DMS153 treated with DMSO at 0.1 percent for 48 hours (cell line): Measurements from ENCODE around the gene MUCL3.
"Not testable (repeated sequence)": the region's sequence is repeated elsewhere in the genome, so short reads cannot be mapped to it uniquely, and the experiment has no call there.

Source experiments
- DNase-seq: peaks from one replicate; lab custom pipeline; 2025; ENCODE audit not compliant: unreplicated experiment; lab: John Stamatoyannopoulos, UW

Gene MUCL3

DNA sequence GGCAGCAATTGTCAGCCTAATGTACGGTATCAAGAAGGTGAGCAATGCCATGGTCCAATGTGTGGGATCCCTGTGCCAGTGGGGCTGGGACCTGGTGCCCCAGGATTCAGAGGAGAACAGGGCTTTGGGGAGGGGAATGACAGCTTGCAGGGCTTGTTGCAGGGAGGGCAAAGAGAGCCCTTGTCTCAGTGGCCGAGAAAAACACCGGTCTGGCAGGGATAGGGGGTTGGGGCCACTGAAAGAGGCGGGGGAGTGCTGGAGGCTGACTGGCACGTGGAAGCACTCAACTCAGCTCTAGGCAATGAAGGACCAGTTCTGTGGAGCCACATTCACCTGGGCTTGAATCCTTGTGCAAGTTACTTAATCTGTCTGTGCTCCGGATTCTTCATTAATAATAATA lies 3.5 kb upstream of the MUCL3 start:
- no peak for DNase-seq

DNA sequence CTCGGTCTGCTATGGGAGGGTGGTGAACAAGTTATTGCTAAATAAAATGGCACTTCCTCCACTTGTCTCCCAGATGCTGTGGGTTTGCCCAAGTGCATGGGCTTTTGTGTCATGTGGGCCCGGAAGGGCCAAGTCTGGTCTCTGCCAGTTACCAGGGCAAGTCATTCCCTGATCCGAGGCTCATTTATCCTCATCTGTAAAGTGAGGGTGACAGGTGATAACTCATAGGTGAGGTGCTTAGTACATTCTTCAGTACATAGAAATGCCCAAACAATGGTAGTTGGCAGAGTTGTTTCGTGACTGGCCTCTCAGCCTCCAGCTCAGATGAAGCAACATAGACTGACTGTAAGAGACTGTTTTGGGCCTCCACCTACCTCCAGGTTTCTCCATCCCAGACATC lies 2.0 kb upstream of the MUCL3 start:
- no peak for DNase-seq

DNA sequence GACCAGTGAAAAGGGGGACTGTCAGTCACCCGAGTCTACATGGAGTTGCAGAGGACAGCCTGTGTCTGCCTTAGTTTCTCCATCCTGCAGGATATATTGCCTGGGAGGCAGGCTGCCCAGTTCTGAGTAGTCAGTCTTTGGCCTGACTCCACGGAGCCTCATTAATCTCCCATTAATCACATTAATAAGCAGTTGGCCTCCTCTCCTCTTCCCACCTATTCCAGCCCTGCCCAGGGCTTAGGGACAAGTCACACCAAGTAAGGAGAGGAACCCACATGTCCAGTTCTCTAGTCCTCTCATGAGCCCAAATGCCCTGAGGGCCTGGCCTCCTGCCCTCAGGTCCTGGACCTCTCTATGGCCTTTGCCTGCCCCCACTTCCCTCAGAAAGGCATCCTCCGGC lies 1.3 kb upstream of the MUCL3 start:
- no peak for DNase-seq

DNA sequence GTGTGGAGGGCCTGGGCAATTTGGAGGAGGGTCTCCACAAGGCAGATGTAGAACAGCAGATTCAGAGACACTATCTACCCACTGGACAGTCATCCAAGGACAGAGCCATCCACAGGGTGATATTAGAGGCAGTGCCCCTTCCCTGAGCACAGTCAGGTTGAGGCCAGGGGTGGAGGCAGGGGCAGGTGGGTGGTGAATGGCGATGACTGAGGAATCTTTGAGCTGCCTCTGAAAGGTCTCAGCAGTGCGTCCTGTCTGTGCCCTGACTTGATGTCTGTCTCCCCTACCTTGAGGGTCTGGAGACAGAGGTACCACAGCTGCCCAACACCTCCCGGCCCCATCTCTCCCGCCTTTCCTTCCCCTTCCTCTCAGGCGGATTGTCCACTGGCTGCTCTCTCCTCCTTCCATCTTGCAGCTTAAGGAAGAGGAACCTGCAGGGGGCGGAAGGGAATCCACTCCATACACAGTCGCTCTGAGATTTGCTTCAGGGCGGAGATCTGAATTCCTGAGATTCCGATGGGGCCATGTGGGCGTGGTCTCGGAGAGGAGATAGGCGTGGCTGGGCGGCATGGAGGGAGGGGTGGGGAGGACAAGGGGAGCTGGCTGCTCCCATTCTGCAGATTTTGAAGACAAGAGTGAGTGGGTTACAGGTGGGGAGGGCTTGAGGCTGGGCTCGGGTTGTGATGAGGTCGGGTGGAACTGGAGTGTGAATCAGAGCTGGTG lies 1.7 kb downstream of the MUCL3 start:
- DNase-seq = no peak

DNA sequence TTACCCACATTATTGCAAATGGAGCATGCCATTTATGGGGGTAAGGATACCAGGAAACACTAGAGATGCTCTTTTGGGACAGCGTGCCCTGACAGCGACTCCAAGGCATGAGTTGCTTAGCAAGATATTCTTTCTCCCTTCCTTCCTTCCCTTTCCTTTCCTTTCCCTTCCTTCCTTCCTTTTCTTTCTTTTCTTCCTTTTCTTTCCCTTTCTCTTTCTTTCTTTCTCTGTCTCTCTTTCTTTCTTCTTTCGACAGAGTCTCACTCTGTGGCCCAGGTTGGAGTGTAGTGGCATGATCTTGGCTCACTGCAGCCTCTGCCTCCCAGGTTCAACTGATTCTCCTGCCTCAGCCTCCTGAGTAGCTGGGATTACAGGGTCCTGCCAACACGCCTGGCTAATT lies 3.3 kb downstream of the MUCL3 start:
- DNase-seq = no peak

DNA sequence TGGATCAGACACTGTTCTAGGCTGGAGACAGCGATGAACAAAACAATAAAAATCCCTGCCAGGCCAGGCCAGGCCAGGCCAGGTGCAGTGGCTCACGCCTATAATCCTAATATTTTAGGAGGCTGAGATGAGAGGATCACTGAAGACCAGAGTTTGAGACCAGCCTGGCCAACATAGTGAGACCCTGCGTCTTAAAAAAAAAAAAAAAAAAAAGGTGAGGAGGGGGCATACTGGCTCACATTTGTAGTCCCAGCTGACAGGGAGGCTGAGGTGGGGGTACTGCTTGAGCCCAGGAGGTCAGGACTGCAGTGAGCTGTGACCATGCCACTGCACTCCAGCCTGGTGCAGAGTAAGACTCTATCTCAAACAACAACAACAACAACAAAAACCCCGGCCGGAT lies 4.5 kb downstream of the MUCL3 start:
- DNase-seq = no peak

DNA sequence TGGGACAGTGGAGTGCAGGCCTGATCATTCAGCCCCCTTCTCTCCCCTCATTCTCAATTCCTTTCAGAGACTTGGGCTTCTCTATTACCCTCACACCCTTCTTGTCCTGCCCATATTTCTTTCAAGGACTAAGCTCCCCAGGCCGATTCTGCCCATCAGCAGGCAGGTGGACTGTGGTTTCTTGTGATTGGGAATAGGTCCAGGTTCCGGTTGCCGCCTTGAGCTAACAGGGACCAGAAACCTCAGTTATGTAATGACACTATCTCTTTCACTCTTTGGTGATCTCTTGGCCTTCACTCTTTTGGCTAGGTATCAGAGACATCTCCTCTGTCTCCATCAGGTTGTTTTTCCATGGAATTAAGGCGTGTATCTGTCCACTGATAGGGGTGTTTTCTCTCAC lies 6.5 kb downstream of the MUCL3 start:
- DNase-seq = no peak

DNA sequence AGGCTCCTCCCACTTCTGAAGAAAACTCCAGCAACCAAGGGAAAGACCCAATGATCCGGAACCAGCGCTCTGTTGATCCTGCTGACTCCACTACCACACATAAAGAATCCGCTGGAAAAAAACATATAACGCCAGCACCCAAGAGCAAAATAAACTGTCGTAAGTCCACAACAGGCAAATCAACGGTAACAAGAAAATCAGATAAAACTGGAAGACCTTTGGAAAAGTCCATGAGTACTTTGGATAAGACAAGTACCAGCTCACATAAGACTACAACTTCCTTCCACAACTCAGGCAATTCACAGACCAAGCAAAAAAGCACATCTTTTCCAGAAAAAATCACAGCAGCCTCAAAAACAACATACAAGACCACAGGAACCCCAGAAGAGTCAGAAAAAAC lies 8.0 kb downstream of the MUCL3 start:
- no peak for DNase-seq

DNA sequence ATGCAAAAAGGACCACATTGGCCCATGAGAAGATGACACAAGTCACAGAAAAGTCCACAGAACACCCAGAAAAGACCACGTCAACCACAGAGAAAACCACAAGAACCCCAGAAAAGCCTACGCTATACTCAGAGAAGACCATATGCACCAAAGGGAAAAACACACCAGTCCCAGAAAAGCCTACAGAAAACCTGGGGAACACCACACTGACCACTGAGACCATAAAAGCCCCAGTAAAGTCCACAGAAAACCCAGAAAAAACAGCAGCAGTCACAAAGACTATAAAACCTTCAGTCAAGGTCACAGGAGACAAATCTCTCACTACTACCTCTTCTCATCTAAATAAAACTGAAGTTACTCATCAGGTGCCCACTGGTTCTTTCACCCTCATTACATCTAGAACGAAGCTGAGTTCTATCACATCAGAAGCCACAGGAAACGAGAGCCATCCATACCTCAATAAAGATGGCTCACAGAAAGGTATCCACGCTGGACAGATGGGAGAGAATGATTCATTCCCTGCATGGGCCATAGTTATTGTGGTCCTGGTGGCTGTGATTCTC lies 11.2 kb downstream of the MUCL3 start:
- no peak for DNase-seq

DNA sequence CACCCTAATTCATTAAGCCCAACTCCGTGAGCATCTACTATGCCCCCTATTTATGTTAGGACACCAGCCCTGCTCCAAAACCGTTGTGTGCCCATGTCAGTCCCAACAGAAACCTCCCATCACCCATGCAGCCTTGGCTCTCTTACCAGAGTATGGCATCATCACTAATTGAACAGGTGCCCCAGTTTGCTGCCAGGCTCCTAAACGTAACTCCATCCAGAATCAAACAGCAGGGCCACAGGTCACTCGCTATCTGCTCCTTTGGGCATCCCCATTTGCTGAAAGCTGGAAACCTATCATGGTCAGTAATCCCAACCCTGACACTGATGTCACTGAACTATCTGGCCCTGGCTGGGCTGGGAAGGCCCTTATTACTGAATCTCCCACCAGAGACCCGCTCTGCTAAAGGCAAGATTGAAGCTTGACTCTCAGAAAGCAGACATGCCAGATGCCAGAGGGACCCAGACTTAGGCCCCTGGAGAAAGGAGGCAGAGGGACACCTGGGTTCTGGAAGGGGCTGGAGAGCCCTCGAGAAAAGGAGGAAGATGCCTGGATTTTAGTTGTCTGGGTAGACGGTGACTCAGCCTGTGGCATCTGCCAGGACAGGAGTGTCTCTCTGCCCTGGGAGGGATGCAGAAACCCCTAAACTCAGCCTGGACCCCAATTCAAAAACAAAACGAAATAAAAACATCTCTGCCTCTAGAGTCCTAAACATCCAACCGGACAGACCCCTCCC lies 14.0 kb downstream of the MUCL3 start:
- no peak for DNase-seq

DNA sequence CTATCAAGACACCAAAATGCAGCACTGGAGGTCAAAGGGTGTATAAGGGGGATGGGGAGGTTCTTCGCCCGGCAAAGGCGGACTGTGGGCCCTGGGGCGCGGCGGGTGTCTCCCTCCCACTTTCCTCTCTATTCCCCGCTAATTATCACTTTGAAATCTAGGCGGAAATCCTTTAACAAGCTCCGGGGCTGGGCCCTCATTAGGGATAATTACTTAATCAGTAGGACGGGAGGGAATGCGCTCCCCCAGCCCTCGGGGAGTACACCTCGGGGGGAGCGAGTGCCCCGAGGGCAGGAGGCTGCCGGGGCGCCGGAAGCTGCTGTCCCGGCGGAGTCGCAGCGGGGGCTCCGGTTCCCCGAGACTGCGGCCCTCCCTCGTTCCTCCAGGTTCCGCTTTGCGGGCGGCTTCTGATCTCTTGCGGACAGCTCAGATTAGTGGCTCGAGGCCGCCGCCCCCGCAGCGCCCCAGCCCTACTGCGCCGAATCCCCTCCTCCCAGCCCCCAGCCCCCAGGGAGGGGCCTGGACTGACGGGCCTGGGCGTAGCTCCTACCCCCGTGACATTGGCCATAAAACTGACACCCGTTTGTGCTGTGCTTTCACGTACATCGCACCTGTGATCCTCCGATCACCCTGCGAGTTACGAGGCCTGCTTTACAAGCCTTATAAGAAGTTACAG lies 14.7 kb downstream of the MUCL3 start:
- no peak for DNase-seq

DNA sequence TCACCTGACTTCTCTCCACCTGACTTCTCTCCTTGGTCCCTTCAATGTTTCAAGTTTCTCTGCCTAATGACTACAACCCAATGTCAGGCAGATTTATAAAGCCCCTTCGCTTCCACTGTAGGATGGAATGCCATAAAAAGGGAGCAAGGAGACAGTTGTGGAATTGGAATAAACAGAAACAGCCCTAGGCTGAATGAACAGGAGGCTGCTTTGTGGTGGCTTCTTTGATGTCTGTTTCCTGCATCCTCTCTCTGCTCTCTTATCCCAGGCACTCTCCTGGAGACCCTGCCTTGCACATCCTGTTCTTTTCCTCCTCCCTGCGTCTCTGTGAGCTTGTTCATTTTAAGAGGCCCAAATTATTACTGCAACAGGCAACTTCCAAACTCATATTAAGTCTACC lies 16.9 kb downstream of the MUCL3 start:
- DNase-seq = no peak

DNA sequence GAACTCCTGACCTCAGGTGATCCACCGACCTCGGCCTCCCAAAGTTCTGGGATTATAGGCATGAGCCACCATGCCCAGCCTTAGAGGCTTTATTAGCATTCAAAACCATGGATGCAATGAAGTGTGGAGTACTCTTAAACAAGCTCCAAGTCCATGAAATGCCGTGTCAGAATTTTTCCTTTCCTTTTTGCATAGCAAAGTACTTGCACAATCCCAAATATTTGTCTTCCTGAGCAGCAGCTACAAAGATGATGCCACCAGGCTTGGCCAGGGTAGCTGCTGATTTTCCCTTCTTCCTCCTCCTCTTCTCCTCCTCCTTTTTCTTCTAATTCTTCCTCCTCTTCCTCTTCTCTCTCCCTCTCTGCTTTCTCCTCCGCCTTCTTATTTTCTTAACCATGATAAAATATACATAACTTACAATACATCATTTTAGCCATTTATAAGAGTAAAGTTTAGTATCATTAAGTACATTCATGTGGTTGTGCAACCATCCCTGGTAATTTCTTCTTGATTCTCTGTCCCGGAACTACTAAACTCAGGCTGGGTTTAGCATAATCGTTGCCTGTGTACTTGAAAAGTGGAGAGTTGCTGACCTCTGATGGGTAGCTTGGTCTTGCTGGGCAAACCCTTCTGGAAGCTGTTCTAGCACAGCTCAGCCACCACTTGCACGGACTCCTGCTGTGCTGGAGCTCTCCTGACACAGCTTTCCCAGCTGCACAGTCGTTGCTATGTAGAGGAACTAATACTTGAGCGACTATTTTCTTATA lies 20.3 kb downstream of the MUCL3 start:
- DNase-seq = no peak

DNA sequence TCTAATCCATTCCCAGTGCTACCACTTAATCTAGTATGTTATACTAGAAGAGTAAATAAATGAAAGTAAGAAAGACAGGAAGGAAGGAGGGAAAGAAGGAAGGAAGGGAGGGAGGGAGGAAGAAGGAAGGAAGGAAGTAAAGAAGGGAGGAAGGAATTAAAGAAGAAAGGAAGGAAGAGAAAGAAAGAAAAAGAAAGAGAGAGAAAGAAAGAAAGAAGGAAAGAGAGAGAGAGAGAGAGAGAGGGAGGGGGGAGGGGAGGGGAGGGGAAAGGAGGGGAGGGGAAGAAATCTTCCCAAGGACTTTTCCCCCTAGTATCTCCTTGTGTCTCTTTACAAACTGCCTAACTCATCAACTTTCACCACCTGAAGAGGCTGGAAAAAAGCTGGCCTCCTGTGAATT lies 21.9 kb downstream of the MUCL3 start:
- DNase-seq = no peak

DNA sequence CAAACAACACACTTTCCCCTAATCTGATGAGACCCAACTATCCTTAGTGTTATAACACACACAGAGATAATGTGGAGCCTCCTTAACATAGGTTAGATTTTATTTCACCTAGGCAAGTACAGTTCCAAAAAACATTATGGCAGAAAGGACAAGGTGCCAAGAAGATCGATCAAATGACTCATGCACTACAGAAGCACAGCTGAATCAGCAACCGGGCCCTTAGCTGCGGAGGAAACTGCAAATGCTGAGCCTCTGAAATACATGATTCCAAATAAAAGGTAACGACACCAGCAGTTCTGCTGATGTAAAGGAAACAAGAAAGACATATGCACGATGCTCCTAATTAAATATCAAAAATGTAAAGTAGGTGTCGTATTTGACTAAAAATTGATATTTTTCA lies 22.9 kb downstream of the MUCL3 start:
- no peak for DNase-seq

DNA sequence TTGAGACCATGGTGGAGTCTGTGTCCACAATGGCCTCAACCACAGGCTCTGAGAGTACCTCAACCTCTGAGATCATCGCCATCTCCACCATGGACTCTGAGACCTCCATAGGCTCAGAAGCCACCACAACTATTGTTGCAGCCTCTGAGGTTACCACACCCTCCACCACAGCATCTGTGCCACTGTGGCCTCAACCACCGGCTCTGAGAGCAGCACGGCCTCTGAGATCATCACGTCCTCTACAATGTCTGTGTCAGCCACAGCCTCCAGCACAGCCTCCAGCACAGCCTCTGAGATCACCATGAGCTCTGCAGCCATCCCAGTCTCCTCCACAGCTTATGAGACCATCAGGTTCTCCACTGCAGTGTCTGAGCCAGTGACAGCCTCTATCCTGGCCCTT lies 23.3 kb downstream of the MUCL3 start:
- DNase-seq = no peak

DNA sequence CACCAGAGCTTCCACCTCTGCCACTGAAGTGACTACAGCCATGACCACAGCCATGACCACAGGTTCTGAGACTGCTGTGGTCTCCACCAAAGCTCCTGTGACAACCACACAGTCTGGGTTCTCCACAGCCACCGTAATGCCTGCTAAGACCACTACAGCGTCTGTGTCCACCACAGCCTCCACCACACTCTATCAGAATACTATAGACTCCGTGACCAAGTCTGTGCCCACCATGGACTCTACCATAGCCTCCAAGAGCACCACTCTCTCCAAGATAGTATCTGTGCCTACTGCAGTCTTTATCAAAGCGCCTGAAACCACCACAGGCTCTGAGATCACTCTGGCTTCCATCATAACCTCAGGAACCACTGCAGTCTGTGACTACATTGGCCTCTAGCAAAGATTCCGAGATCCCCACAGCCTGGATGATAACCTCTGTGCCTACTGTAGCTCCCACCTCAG lies 24.4 kb downstream of the MUCL3 start:
- DNase-seq = no peak

DNA sequence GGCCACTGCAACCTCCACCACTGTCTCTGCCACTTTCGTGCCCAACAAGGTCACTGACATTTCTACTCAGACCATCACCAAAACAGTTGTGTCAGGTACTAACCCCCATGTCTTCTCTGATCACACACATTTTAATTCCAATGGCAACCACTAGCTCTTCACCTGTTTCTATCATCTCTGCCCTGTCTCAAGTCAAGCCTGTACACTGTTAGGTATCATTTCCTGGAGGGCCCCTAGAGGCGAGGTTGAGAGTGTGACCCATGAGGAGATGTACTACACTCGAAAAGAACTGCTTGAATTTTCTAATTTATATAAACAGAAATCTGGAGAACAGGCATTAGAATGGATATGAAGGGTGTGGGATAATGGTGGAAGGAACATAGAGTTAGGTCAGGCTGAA lies 25.4 kb downstream of the MUCL3 start:
- DNase-seq = no peak

DNA sequence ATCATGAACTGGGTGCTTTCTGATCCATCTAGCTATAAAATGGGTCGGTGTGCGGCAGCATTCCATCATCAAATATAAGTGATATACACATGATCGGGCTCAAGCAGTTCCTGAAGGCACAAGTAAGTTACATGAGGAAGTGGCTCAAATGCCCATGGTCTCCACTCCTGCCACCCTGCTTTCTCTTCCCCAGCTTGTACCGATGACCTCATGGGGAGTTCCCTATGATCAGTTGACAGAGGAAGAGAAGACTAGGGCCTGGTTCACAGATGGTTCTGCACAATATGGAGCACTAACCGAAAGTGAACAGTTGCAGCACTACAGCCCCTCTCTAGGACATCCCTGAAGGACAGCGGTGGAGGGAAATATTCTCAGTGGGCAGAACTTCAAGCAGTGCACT lies 28.4 kb downstream of the MUCL3 start:
- DNase-seq = not testable (repeated sequence)

DNA sequence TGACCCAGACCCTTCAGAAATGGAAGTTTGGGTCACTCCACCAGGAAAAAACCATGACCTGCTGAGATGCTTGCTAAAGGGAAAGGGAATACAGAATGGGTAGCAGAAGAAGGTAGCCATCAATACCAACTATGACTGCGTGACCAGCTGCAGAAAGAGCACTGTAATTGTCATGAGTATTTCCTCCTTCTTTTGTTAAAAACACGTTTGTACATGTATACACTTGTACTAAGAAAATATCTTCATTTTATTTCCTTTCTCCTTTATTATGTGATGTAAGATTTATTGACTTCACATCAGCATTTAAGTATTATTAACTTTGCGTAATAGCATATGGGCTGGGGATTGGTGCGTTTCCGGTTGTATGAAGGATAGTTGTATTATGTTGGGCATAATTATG lies 30.2 kb downstream of the MUCL3 start:
- DNase-seq = no peak

DNA sequence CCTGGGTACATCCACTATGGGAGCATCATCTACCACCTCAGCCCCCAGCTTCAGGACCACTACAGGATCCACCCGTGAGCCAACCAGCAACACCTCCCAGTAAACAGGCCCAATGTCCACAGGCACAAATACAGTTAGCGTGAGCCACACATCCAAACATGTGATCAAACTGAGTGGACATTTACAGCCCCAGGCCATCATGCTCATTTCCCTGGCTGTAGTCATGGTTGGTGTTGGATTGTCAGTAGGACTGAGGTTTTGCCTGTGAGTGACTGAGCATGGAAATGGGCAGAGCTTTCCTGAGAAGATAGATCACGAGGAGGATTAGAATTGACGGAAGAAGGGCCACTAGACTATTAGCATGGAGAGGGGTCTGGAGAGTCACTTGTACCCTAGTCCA lies 32.0 kb downstream of the MUCL3 start:
- DNase-seq = no peak
